Keratinocyte (primary cell): ENCODE results near the gene SNAPC1. TPM values are rescaled to one million over a fixed set of nuclear protein-coding genes. Genes with fewer than 3 reads are reported as not detected.
A peak's percentile ranks its signal among the peaks of the same experiment; 100 is the strongest.

Source experiments
- DNase-seq: peaks from one replicate; pipeline ENCODE4 v3.0.0-alpha.2; 2011; ENCODE audit warnings: low read depth, missing footprints, low spot score
- FAIRE-seq: peaks from 2 replicates; lab custom pipeline; 2011; peaks lifted over from hg19 to GRCh38; lab: Jason Lieb, UNC
- H2AFZ ChIP-seq: 2 replicates; pipeline ENCODE4 v1.6.0; 2012; ENCODE audit warnings: low read length, control low read depth, inconsistent platforms; ENCODE audit not compliant: control insufficient read depth
- H3K27ac ChIP-seq: 2 replicates; pipeline ENCODE4 v1.5.1; 2011; ENCODE audit warnings: low read length; ENCODE audit not compliant: control insufficient read depth, insufficient read depth
- H3K27me3 ChIP-seq: 3 replicates; pipeline ENCODE4 v1.6.0; 2011; ENCODE audit warnings: low read length; ENCODE audit not compliant: control insufficient read depth, insufficient read depth; ENCODE audit errors: extremely low read depth
- H3K36me3 ChIP-seq, 2 experiments: 2 replicates in 1 of 2; 3 replicates in 1 of 2; pipeline ENCODE4 v1.5.1; 2011; ENCODE audit warnings: low read length in 2 of 2, mild to moderate bottlenecking in 1 of 2; ENCODE audit not compliant: control insufficient read depth in 2 of 2, insufficient read depth in 2 of 2; ENCODE audit errors: extremely low read depth in 1 of 2
- H3K4me1 ChIP-seq: 3 replicates; pipeline ENCODE4 v1.5.1; 2011; ENCODE audit warnings: low read length; ENCODE audit not compliant: control insufficient read depth, insufficient read depth; ENCODE audit errors: extremely low read depth
- H3K4me2 ChIP-seq: 3 replicates; pipeline ENCODE4 v1.6.0; 2011; ENCODE audit warnings: low read depth, low read length; ENCODE audit not compliant: control insufficient read depth, insufficient read depth; ENCODE audit errors: extremely low read depth
- H3K4me3 ChIP-seq, 3 experiments: fragments of 200-600 bp in 1 of 3; sonication (generic) in 1 of 3; 2 replicates in 2 of 3; 3 replicates in 1 of 3; pipeline ENCODE4 v1.5.1; 2011 to 2016; ENCODE audit warnings: low read length in 3 of 3, mild to moderate bottlenecking in 3 of 3, control low read depth in 2 of 3, inconsistent platforms in 1 of 3, low read depth in 1 of 3, mixed read lengths in 1 of 3, mixed run types in 1 of 3, moderate library complexity in 1 of 3; ENCODE audit not compliant: control insufficient read depth in 2 of 3, insufficient read depth in 2 of 3; ENCODE audit errors: extremely low read depth in 1 of 3
- H3K79me2 ChIP-seq: 2 replicates; pipeline ENCODE4 v1.6.0; 2012; ENCODE audit warnings: low read length; ENCODE audit not compliant: control insufficient read depth, insufficient read depth
- H3K9ac ChIP-seq: 3 replicates; pipeline ENCODE4 v1.6.0; 2011; ENCODE audit warnings: low read length; ENCODE audit not compliant: control insufficient read depth, insufficient read depth; ENCODE audit errors: extremely low read depth
- H3K9me1 ChIP-seq: 3 replicates; pipeline ENCODE4 v1.6.0; 2011; ENCODE audit warnings: low read length; ENCODE audit not compliant: control insufficient read depth, insufficient read depth; ENCODE audit errors: extremely low read depth
- H3K9me3 ChIP-seq: 2 replicates; pipeline ENCODE4 v1.5.1; 2012; ENCODE audit warnings: low read depth, low read length; ENCODE audit not compliant: control insufficient read depth
- H4K20me1 ChIP-seq: 3 replicates; pipeline ENCODE4 v1.6.0; 2011; ENCODE audit warnings: low read length; ENCODE audit not compliant: control insufficient read depth, insufficient read depth; ENCODE audit errors: extremely low read depth
- EZH2 ChIP-seq: IDR thresholded peaks from one replicate; pipeline ENCODE4 v1.6.1; 2012; ENCODE audit warnings: inconsistent platforms, mild to moderate bottlenecking, low read length, moderate library complexity
- dilution Hi-C: fragments of 300-500 bp; cut with MboI; formaldehyde crosslinking; loops from one replicate; pipeline ENCODE4 v1.7.0; 2020; ENCODE audit warnings: low sequenced_read_pairs; ENCODE audit not compliant: extremely low pct_ligation_motif_present
- polyA plus RNA-seq, 5 experiments: library from polyadenylated mRNA; depleted of rRNA in 3 of 5; stranded (reverse) in 3 of 5; stranded (forward) in 1 of 5; unstranded in 1 of 5; fragments of >200 nt; gene quantifications; 1 replicate in 1 of 5; 2 replicates in 3 of 5; 3 replicates in 1 of 5; pipeline versions ENCODE4 v1.2.1 to v1.2.3, GENCODE V29; 2011 to 2012; ENCODE audit warnings: missing spikeins in 2 of 5, low read depth in 1 of 5, low replicate concordance in 1 of 5
- TF ChIP-seq, protein P1 (sequence below), 3 experiments: IDR thresholded peaks in 1 of 3; conservative IDR thresholded peaks in 1 of 3; optimal IDR thresholded peaks in 1 of 3; 2 replicates in 2 of 3; 3 replicates in 1 of 3; pipeline versions ENCODE3 to v1.5.1; 2011; ENCODE audit warnings: low read length in 3 of 3, mild to moderate bottlenecking in 3 of 3, moderate library complexity in 2 of 3, control low read depth in 1 of 3, inconsistent platforms in 1 of 3; ENCODE audit not compliant: insufficient read depth in 2 of 3; ENCODE audit errors: extremely low read depth in 1 of 3

SNAPC1 gene
- polyA plus RNA-seq, 1 donor (not counting 4 experiments of a cell fraction or from before 2014, with no cell fraction given) = 17.7 TPM

DNA sequence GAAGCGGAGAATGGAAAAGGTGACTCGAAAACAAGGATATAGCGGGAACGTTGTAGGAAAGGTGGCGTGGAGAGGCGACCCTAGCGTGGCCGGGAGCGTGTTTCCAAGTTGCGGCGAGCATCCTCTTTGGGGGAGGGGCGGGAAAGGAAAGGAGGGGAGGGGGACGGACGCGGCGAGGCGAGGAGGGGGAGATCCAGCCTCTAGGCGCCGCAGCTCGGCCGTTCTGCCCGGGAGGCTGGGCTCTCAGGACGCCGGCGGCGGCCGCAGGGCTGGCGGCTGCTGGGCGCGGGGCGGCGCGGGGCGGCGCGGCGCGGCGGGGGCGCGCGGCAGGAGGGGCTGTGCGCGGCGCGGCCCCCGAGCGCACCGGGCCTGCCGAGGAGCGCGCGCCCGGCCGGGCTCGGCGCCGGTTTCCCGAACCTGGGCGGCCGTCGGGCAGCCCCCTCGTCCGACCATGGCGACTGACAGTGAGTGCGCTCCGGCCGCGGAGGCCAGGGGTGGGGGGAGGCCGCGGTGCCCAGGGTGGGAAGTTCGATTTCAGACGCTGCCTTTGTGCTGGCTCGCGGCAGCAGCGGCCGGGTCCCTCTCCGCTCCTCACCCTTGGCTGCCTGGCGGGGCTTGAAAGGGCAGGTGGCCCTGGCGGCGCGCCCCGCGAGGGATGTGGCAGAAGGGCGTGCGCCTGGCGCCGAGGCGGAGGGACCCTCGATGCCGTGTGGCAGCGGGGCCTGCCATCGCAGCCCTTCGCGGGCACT, 50.3 kb downstream of the SNAPC1 start, which contains the start of gene SYT16:
TSS of gene SYT16 (plus strand) at position 357 of the 749 bp plus-strand sequence.
- Histone ChIP-seq H2AFZ (no peak within 1 kb of the TSS), H4K20me1 (no peaks in the 10 kb centered on the region), H3K9ac (no peak within 1 kb of the TSS), H3K4me1 (no peaks in the 10 kb centered on the region), H3K27ac (no peak within 1 kb of the TSS), H3K4me2 (no peak within 1 kb of the TSS), H3K9me1 (no peaks in the 10 kb centered on the region), H3K79me2 (no peaks in the 10 kb centered on the region), H3K36me3 (no peaks in the 10 kb centered on the region), H3K27me3 (peaks cover 44% of the 10 kb centered on the region), H3K4me3 (peak within 1 kb of the TSS in 1 of 3 experiments; percentile 18), H3K9me3 (no peaks in the 10 kb centered on the region)
- no peak for FAIRE-seq
- no peak for DNase-seq
- TF ChIP-seq EZH2 = no peak
- TF ChIP-seq, protein P1, sequence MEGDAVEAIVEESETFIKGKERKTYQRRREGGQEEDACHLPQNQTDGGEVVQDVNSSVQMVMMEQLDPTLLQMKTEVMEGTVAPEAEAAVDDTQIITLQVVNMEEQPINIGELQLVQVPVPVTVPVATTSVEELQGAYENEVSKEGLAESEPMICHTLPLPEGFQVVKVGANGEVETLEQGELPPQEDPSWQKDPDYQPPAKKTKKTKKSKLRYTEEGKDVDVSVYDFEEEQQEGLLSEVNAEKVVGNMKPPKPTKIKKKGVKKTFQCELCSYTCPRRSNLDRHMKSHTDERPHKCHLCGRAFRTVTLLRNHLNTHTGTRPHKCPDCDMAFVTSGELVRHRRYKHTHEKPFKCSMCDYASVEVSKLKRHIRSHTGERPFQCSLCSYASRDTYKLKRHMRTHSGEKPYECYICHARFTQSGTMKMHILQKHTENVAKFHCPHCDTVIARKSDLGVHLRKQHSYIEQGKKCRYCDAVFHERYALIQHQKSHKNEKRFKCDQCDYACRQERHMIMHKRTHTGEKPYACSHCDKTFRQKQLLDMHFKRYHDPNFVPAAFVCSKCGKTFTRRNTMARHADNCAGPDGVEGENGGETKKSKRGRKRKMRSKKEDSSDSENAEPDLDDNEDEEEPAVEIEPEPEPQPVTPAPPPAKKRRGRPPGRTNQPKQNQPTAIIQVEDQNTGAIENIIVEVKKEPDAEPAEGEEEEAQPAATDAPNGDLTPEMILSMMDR (optimal IDR thresholded peaks at IDR 0.05 in 1 of 3, IDR thresholded peaks at IDR 0.05 in 1 of 3, conservative IDR thresholded peaks at IDR 0.05 in 1 of 3; ENCODE audit: extremely low read depth in 1 of 3, insufficient read depth in 2 of 3, low read length in 3 of 3) = no peak
- dilution Hi-C loops = no loop called here

DNA sequence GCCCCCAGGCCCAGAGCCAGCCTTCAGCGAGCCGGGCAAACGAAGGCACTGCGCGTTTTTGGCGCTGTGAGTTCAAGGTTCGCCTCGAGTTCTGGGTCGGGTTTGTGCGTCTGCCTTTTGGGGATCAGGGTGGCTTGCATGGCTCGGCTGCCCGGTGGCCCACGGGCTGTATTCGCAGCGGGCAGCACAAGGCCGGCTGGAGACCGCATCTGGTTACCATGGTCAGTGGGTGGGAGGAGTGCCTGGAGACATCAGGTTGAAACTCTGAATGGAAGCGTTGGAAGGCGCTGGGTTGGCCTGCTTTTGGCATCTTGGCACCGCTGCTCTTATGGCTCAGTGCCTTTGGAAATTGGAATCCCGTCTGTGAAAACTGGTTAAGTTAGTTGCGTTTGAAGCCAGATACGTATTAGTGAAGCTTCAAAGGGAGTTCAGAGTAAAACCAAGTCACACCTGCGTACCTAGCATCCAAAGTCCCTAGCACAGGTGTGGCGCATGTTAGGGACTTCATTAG, 50.9 kb downstream of the SNAPC1 start:
- dilution Hi-C loops = no loop called here
- no peak for DNase-seq
- TF ChIP-seq, protein P1 (optimal IDR thresholded peaks at IDR 0.05 in 1 of 3, IDR thresholded peaks at IDR 0.05 in 1 of 3, conservative IDR thresholded peaks at IDR 0.05 in 1 of 3; ENCODE audit: extremely low read depth in 1 of 3, insufficient read depth in 2 of 3, low read length in 3 of 3) = no peak
- peak; percentile 98 for TF ChIP-seq EZH2

More for the DNA sequence above, 50.9 kb downstream of the SNAPC1 start:
- FAIRE-seq = no peak
- Histone ChIP-seq H3K4me1 (no peaks in the 10 kb centered on the region), H3K27ac (no peak overlapping the region), H3K36me3 (no peaks in the 10 kb centered on the region), H4K20me1 (no peaks in the 10 kb centered on the region), H3K4me2 (no peak overlapping the region), H3K79me2 (no peaks in the 10 kb centered on the region), H3K4me3 (no peak overlapping the region), H3K27me3 (peaks cover 44% of the 10 kb centered on the region), H3K9me1 (no peaks in the 10 kb centered on the region), H2AFZ (no peak overlapping the region), H3K9me3 (no peaks in the 10 kb centered on the region), H3K9ac (no peak overlapping the region)
